CD4-positive, alpha-beta T cell treated with Interleukin-12 subunit alpha and Interleukin-12 subunit beta, for 1 hour (primary cell): ENCODE data around the gene DNMT1.

Experiments used
- DNase-seq: peaks from one replicate; pipeline ENCODE4 v3.0.0-alpha.2; 2020

DNMT1 gene

GRCh38 chr19:10112895-10113591 is 81.7 kb downstream of the DNMT1 start:
- peak; percentile 80 for DNase-seq

- peak; percentile 70 for DNase-seq
Observed at GRCh38 chr19:10112037-10112761, 82.6 kb downstream of the DNMT1 start.

- DNase-seq, result peak; percentile 67
Observed at GRCh38 chr19:10111405-10111811, 83.3 kb downstream of the DNMT1 start, which contains the start of gene P2RY11. Gene P2RY11 (plus strand): TSS chr19:10111693. CDS start chr19:10111722, 29 bp downstream.

- no peak for DNase-seq
Observed at GRCh38 chr19:10110972-10111317, 83.8 kb downstream of the DNMT1 start.

GRCh38 chr19:10110076-10110971 is 84.4 kb downstream of the DNMT1 start:
- DNase-seq, result no peak

- no peak for DNase-seq
Observed at GRCh38 chr19:10109528-10109927, 85.2 kb downstream of the DNMT1 start.

GRCh38 chr19:10107817-10108367 is 86.9 kb downstream of the DNMT1 start:
- no peak for DNase-seq

- DNase-seq, result no peak
Observed at GRCh38 chr19:10107254-10107653, 87.5 kb downstream of the DNMT1 start.

- DNase-seq, result peak; percentile 98
Observed at GRCh38 chr19:10106100-10106936, 88.4 kb downstream of the DNMT1 start, which contains the start of gene PPAN. Gene PPAN (plus strand): TSS chr19:10106362. CDS start chr19:10106395, 33 bp downstream.

- peak; percentile 68 for DNase-seq
Observed at GRCh38 chr19:10105509-10106099, 89.1 kb downstream of the DNMT1 start.

- peak; percentile 95 for DNase-seq
Observed at GRCh38 chr19:10104665-10105508, 89.9 kb downstream of the DNMT1 start.

GRCh38 chr19:10104130-10104513 is 90.6 kb downstream of the DNMT1 start:
- peak; percentile 49 for DNase-seq

- no peak for DNase-seq
Observed at GRCh38 chr19:10102787-10103236, 91.9 kb downstream of the DNMT1 start.

GRCh38 chr19:10100163-10100785 is 94.5 kb downstream of the DNMT1 start:
- no peak for DNase-seq

GRCh38 chr19:10096615-10096963 is 98.2 kb downstream of the DNMT1 start:
- no peak for DNase-seq

GRCh38 chr19:10095948-10096614 is 98.7 kb downstream of the DNMT1 start:
- DNase-seq, result peak; percentile 95

GRCh38 chr19:10095622-10095947 is 99.2 kb downstream of the DNMT1 start:
- DNase-seq, result no peak

- no peak for DNase-seq
Observed at GRCh38 chr19:10093295-10094186, 101.2 kb downstream of the DNMT1 start.
